Tibial nerve (tissue), 3 donors: ENCODE data around the gene KCNQ1.

ENCODE experiments used
- POLR2A ChIP-seq, 2 donors: fragments of 450-650 bp; IDR thresholded peaks; one replicate each; pipeline ENCODE4 v1.6.1; 2017; ENCODE audit warnings: antibody characterized with exemption in 2 of 2, mild to moderate bottlenecking in 2 of 2, moderate library complexity in 2 of 2
- TF ChIP-seq, protein P1 (sequence below), 5 experiments: fragments of 200-600 bp in 3 of 5; fragments of 450-650 bp in 2 of 5; sonication (generic) in 3 of 5; IDR thresholded peaks; one replicate each; pipeline ENCODE4 v1.5.1; 2016 to 2019; ENCODE audit warnings: antibody characterized with exemption in 5 of 5, mild to moderate bottlenecking in 3 of 5, moderate library complexity in 2 of 5

DNA sequence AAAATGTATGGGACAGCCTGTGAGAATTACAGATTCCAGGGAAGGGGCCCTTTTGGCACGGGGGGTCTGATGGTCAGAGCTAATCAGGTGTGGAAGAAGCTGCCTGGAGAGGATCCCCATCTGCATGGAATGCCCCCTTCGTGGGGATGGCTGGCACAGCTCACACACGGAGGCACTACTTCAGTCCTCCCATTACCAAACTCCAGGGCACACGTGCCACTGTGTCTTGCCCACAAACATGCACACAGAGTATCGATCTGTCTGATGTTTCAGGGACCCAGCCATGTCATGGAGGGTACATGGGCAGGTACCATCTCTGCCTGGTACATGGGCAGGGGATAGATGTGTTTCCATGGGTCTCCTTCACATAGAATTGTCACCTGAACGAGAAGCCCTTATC is 240.2 kb downstream of the KCNQ1 start:
- TF ChIP-seq, protein P1, sequence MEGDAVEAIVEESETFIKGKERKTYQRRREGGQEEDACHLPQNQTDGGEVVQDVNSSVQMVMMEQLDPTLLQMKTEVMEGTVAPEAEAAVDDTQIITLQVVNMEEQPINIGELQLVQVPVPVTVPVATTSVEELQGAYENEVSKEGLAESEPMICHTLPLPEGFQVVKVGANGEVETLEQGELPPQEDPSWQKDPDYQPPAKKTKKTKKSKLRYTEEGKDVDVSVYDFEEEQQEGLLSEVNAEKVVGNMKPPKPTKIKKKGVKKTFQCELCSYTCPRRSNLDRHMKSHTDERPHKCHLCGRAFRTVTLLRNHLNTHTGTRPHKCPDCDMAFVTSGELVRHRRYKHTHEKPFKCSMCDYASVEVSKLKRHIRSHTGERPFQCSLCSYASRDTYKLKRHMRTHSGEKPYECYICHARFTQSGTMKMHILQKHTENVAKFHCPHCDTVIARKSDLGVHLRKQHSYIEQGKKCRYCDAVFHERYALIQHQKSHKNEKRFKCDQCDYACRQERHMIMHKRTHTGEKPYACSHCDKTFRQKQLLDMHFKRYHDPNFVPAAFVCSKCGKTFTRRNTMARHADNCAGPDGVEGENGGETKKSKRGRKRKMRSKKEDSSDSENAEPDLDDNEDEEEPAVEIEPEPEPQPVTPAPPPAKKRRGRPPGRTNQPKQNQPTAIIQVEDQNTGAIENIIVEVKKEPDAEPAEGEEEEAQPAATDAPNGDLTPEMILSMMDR (IDR thresholded peaks at IDR 0.05) = no peak
- TF ChIP-seq POLR2A (IDR thresholded peaks at IDR 0.05) = no peak
